IMR-90 (cell line): ENCODE measurements around the gene LONP1. TPM values are rescaled to one million over a fixed set of nuclear protein-coding genes. Genes with fewer than 3 reads are reported as not detected.

Experiments
- ATAC-seq: fragments of 200-7000 bp; cut with Tn5 transposase; 2 replicates; pipeline ENCODE4 v1.9.1; 2020; ENCODE audit warnings: low read depth, mild to moderate bottlenecking, moderate library complexity
- BruUV-seq: library from RNA; stranded (reverse); fragments of 400-500 nt; replicated peaks from 2 replicates; lab custom pipeline; 2021; lab: Mats Ljungman, UMichigan
- CTCF ChIA-PET: fragments of 300-600 bp; formaldehyde crosslinking; extraction: SDS; loops from one replicate; lab custom pipeline; 2021; ENCODE audit warnings: antibody characterized with exemption; lab: Yijun Ruan, JAX
- POLR2A ChIA-PET: fragments of 300-600 bp; sonication (Branson Sonifier 250); formaldehyde crosslinking; loops from one replicate; lab custom pipeline; 2022; ENCODE audit warnings: antibody characterized with exemption; ENCODE audit not compliant: unreplicated experiment; lab: Charles Lee
- DNase-seq: peaks from one replicate; pipeline ENCODE4 v3.0.0; 2013
- H2AFZ ChIP-seq: replicated peaks from 2 replicates; pipeline ENCODE3; 2013; ENCODE audit warnings: low read length, mild to moderate bottlenecking; ENCODE audit not compliant: poor library complexity
- H2AK5ac ChIP-seq: 2 replicates; pipeline ENCODE4 v1.6.1; 2013; ENCODE audit warnings: low read depth, low read length, inconsistent platforms
- H2AK9ac ChIP-seq: replicated peaks from 2 replicates; pipeline ENCODE3; 2013; ENCODE audit warnings: mild to moderate bottlenecking, low read depth, low read length, moderate library complexity; ENCODE audit not compliant: poor library complexity
- H2BK120ac ChIP-seq: 2 replicates; pipeline ENCODE4 v1.6.1; 2013; ENCODE audit warnings: low read depth, low read length, inconsistent platforms
- H2BK15ac ChIP-seq: 3 replicates; pipeline ENCODE4 v1.6.1; 2013; ENCODE audit warnings: low read depth, low read length, inconsistent platforms
- H2BK20ac ChIP-seq: 2 replicates; pipeline ENCODE4 v1.6.1; 2013; ENCODE audit warnings: low read depth, mild to moderate bottlenecking, inconsistent platforms, low read length, moderate library complexity
- H2BK5ac ChIP-seq: 2 replicates; pipeline ENCODE4 v1.6.1; 2013; ENCODE audit warnings: mild to moderate bottlenecking, low read depth, low read length, inconsistent platforms; ENCODE audit not compliant: poor library complexity, severe bottlenecking
- H3K14ac ChIP-seq: replicated peaks from 2 replicates; pipeline ENCODE4 v1.6.1; 2013; ENCODE audit warnings: low read depth, low read length, inconsistent platforms
- H3K18ac ChIP-seq: 2 replicates; pipeline ENCODE4 v1.6.1; 2013; ENCODE audit warnings: low read depth, low read length, control low read depth
- H3K23ac ChIP-seq: 2 replicates; pipeline ENCODE4 v1.6.1; 2013; ENCODE audit warnings: low read depth, low read length, inconsistent platforms
- H3K27ac ChIP-seq: 2 replicates; pipeline ENCODE4 v1.5.1; 2013; ENCODE audit warnings: mild to moderate bottlenecking, control low read depth, low read length; ENCODE audit not compliant: insufficient read depth
- H3K27me3 ChIP-seq: 2 replicates; pipeline ENCODE4 v1.6.1; 2013; ENCODE audit warnings: low read length; ENCODE audit not compliant: control insufficient read depth, insufficient read depth
- H3K36me3 ChIP-seq: 2 replicates; pipeline ENCODE4 v1.6.1; 2013; ENCODE audit warnings: low read length, mixed read lengths; ENCODE audit not compliant: control insufficient read depth, insufficient read depth
- H3K4ac ChIP-seq: 2 replicates; pipeline ENCODE4 v1.6.1; 2013; ENCODE audit warnings: low read depth, low read length, inconsistent platforms
- H3K4me1 ChIP-seq: 2 replicates; pipeline ENCODE4 v1.6.1; 2013; ENCODE audit warnings: low read length, mixed read lengths; ENCODE audit not compliant: control insufficient read depth, insufficient read depth
- H3K4me2 ChIP-seq: 2 replicates; pipeline ENCODE4 v1.6.1; 2013; ENCODE audit warnings: low read depth, mild to moderate bottlenecking, control low read depth, low read length, moderate library complexity
- H3K4me3 ChIP-seq: 2 replicates; pipeline ENCODE4 v1.5.1; 2013; ENCODE audit warnings: low read depth, mild to moderate bottlenecking, control low read depth, low read length, moderate library complexity; ENCODE audit not compliant: insufficient read depth
- H3K56ac ChIP-seq: 2 replicates; pipeline ENCODE4 v1.6.1; 2013; ENCODE audit warnings: low read length, inconsistent platforms; ENCODE audit not compliant: insufficient read depth; ENCODE audit errors: extremely low read depth
- H3K79me1 ChIP-seq, 2 experiments: 2 replicates each; pipeline ENCODE4 v1.6.1; 2013; ENCODE audit warnings: low read length in 2 of 2, inconsistent platforms in 1 of 2, low read depth in 1 of 2
- H3K9ac ChIP-seq: 2 replicates; pipeline ENCODE4 v1.6.1; 2013; ENCODE audit warnings: low read depth, low read length, control low read depth
- H3K9me1 ChIP-seq: 2 replicates; pipeline ENCODE4 v1.6.1; 2013; ENCODE audit warnings: low read length, inconsistent platforms; ENCODE audit not compliant: insufficient read depth
- H3K9me3 ChIP-seq: 2 replicates; pipeline ENCODE4 v1.6.1; 2013; ENCODE audit warnings: low read length; ENCODE audit not compliant: control insufficient read depth, insufficient read depth
- H4K20me1 ChIP-seq: 2 replicates; pipeline ENCODE4 v1.6.1; 2013; ENCODE audit warnings: low read length, inconsistent platforms; ENCODE audit not compliant: insufficient read depth
- H4K5ac ChIP-seq: 2 replicates; pipeline ENCODE4 v1.6.1; 2013; ENCODE audit warnings: mild to moderate bottlenecking, low read depth, low read length, control low read depth
- H4K8ac ChIP-seq, 2 experiments: 2 replicates each; pipeline ENCODE4 v1.6.1; 2013; ENCODE audit warnings: low read depth in 2 of 2, low read length in 2 of 2, control low read depth in 1 of 2, inconsistent platforms in 1 of 2
- H4K91ac ChIP-seq: 2 replicates; pipeline ENCODE4 v1.6.1; 2013; ENCODE audit warnings: low read depth, low read length, inconsistent platforms; ENCODE audit not compliant: insufficient read depth
- MXI1 ChIP-seq: IDR thresholded peaks from 2 replicates; pipeline ENCODE4 v1.6.1; 2012; ENCODE audit warnings: low read depth, mild to moderate bottlenecking, low read length, moderate library complexity, borderline replicate concordance
- NFE2L2 ChIP-seq: fragments of 150-350 bp; IDR thresholded peaks from 2 replicates; pipeline ENCODE4 v1.6.1; 2016; ENCODE audit warnings: low read depth, mild to moderate bottlenecking, low read length
- WGBS, 2 experiments: methylation state at CpG; one replicate each; pipeline versions ENCODE4 v1.1.5 to v1.1.7; 2013; ENCODE audit warnings: missing lambda C conversion rate in 2 of 2; ENCODE audit not compliant: insufficient read length in 1 of 2; ENCODE audit errors: extremely low coverage in 2 of 2; 5-methylcytosine and 5-hydroxymethylcytosine counted together
- dilution Hi-C: fragments of 300-500 bp; cut with HindIII; formaldehyde crosslinking; loops from one replicate; pipeline ENCODE4 v1.14.3; 2018; ENCODE audit warnings: low sequenced_read_pairs; ENCODE audit not compliant: unreplicated experiment
- in situ Hi-C: fragments of 300-500 bp; cut with MboI; formaldehyde crosslinking; loops from 3 replicates; pipeline ENCODE4 v1.14.3; 2019; ENCODE audit warnings: low sequenced_read_pairs, inconsistent platforms, mixed read lengths
- intact Hi-C: fragments of 100-400 bp; cut with micrococcal nuclease; formaldehyde crosslinking; loops from 2 replicates; pipeline ENCODE4 v1.10.0; 2022
- polyA plus RNA-seq, 3 experiments: library from polyadenylated mRNA; depleted of rRNA; stranded (reverse); fragments of >200 nt; gene quantifications; 2 replicates each; pipeline ENCODE4 v1.2.3, GENCODE V29; 2012; ENCODE audit warnings: low replicate concordance in 1 of 3
- total RNA-seq: library from RNA; depleted of rRNA; stranded (reverse); fragments of >200 nt; gene quantifications from 2 replicates; pipeline ENCODE4 v1.2.3, GENCODE V29; 2012

The LONP1 gene
- total and polyA plus RNA-seq, 2 of the 4 experiments (the other 2 are of a cell fraction), result 64.2 to 93.2 TPM

DNA sequence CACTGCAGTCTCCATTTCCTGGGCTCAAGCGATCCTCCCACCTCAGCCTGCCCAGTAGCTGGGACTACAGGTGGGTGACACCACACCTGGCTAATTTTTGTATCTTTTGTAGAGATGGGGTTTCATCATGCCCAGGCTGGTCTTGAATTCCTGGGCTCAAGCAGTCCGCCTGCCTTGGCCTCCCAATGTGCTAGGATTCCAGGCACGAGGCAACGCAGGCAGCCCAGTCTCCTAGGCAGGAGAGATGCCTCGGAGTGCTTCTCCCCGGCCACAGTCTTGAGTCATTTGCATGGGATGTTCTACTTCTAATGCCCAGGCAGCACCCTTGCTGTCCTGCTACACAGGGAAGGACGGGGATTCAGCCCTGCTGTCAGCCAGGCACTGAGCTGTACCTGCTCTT is 48.3 kb downstream of the LONP1 start:
- Histone ChIP-seq H3K27ac (no peak overlapping the region), H3K4me2 (no peak overlapping the region), H3K27me3 (no peaks in the 10 kb centered on the region), H3K36me3 (peaks cover 35% of the 10 kb centered on the region), H2AFZ (no peak overlapping the region), H3K9ac (no peak overlapping the region), H2BK15ac (no peak overlapping the region), H3K56ac (no peak overlapping the region), H3K4ac (no peak overlapping the region), H2BK20ac (no peak overlapping the region), H3K14ac (no peak overlapping the region), H2BK5ac (no peak overlapping the region), H3K18ac (no peak overlapping the region), H2AK5ac (no peak overlapping the region), H3K79me1 (peaks cover 3 to 22% of the 10 kb centered on the region in 2 experiments; a peak in 2 of 4 replicates), H2BK120ac (no peak overlapping the region), H3K4me3 (no peak overlapping the region), H3K23ac (no peak overlapping the region), H3K4me1 (no peaks in the 10 kb centered on the region), H4K5ac (no peak overlapping the region), H4K20me1 (peaks cover 14% of the 10 kb centered on the region; the same call in 1 of the 2 replicates), H4K8ac (no peak overlapping the region), H3K9me1 (peaks cover 10% of the 10 kb centered on the region; the same call in 1 of the 2 replicates), H2AK9ac (no peak overlapping the region), H3K9me3 (no peaks in the 10 kb centered on the region), H4K91ac (no peak overlapping the region)
- POLR2A ChIA-PET, result no interaction called here
- ATAC-seq (no peak), DNase-seq (no peak)
- intact Hi-C loops, result no loop called here
- BruUV-seq, result no TSS peak
- in situ Hi-C loops, result no loop called here
- CTCF ChIA-PET, result no interaction called here
- dilution Hi-C loops, result no loop called here
- 85% methylated on average over 5 of the region's 7 CpGs; no CpG with 5 or more reads in 1 of the 2 experiments for WGBS, 2 experiments
- TF ChIP-seq NFE2L2, result no peak
- TF ChIP-seq MXI1, result no peak
